Endothelial cell of umbilical vein (primary cell): Measurements from ENCODE around the gene MAN2C1. TPM values are rescaled to one million over a fixed set of nuclear protein-coding genes. Genes with fewer than 3 reads are reported as not detected.

Source experiments
- BruUV-seq: library from RNA; stranded (reverse); fragments of 400-500 nt; replicated peaks from 2 replicates; lab custom pipeline; 2021; lab: Mats Ljungman, UMichigan
- CTCF ChIA-PET: fragments of 300-600, 350-600 bp; sonication (Branson Sonifier 250); formaldehyde crosslinking; loops from one replicate; lab custom pipeline; 2021; ENCODE audit warnings: antibody characterized with exemption, inconsistent platforms; lab: Charles Lee
- POLR2A ChIA-PET: fragments of 300-600, 350-600 bp; sonication (Branson Sonifier 250); formaldehyde crosslinking; loops from one replicate; lab custom pipeline; 2021; ENCODE audit warnings: antibody characterized with exemption, inconsistent platforms; lab: Charles Lee
- DNase-seq: peaks from one replicate; pipeline ENCODE4 v3.0.0-alpha.2; 2011; ENCODE audit warnings: low read depth, low spot score
- FAIRE-seq: peaks from 2 replicates; lab custom pipeline; 2011; peaks lifted over from hg19 to GRCh38; lab: Jason Lieb, UNC
- H2AFZ ChIP-seq: 2 replicates; pipeline ENCODE4 v1.6.0; 2012; ENCODE audit warnings: low read depth, low read length, control low read depth, inconsistent platforms
- H3K27ac ChIP-seq: 2 replicates; pipeline ENCODE4 v1.5.1; 2011; ENCODE audit warnings: low read depth, mild to moderate bottlenecking, control low read depth, low read length, moderate library complexity; ENCODE audit not compliant: insufficient read depth
- H3K27me3 ChIP-seq, 2 experiments: 2 replicates each; pipeline versions ENCODE4 v1.6.0 to v1.6.1; 2011; ENCODE audit warnings: low read length in 2 of 2, mixed read lengths in 1 of 2; ENCODE audit not compliant: control insufficient read depth in 2 of 2, insufficient read depth in 2 of 2
- H3K36me3 ChIP-seq, 2 experiments: 2 replicates in 1 of 2; 3 replicates in 1 of 2; pipeline ENCODE4 v1.5.1; 2011; ENCODE audit warnings: low read length in 2 of 2, mild to moderate bottlenecking in 1 of 2, moderate library complexity in 1 of 2; ENCODE audit not compliant: control insufficient read depth in 2 of 2, insufficient read depth in 2 of 2; ENCODE audit errors: extremely low read depth in 1 of 2
- H3K4me1 ChIP-seq: 3 replicates; pipeline ENCODE4 v1.5.1; 2011; ENCODE audit warnings: mild to moderate bottlenecking, low read length; ENCODE audit not compliant: control insufficient read depth, insufficient read depth; ENCODE audit errors: extremely low read depth
- H3K4me2 ChIP-seq: 2 replicates; pipeline ENCODE4 v1.6.1; 2011; ENCODE audit warnings: low read length, control low read depth, mixed read lengths; ENCODE audit not compliant: insufficient read depth
- H3K4me3 ChIP-seq, 3 experiments: fragments of 200-600 bp in 1 of 3; sonication (generic), shearing (Covaris generic) in 1 of 3; replicated peaks in 1 of 3; 2 replicates each; pipeline ENCODE4 v1.5.1; 2011 to 2016; ENCODE audit warnings: control low read depth in 3 of 3, low read length in 3 of 3, mild to moderate bottlenecking in 2 of 3, inconsistent platforms in 1 of 3, low read depth in 1 of 3, moderate library complexity in 1 of 3; ENCODE audit not compliant: insufficient read depth in 1 of 3
- H3K79me2 ChIP-seq: 2 replicates; pipeline ENCODE4 v1.6.0; 2012; ENCODE audit warnings: low read length, inconsistent platforms; ENCODE audit not compliant: control insufficient read depth, insufficient read depth
- H3K9ac ChIP-seq: replicated peaks from 2 replicates; pipeline ENCODE3; 2011; ENCODE audit warnings: low read length, control low read depth; ENCODE audit not compliant: insufficient read depth; ENCODE audit errors: extremely low read depth
- H3K9me1 ChIP-seq: replicated peaks from 3 replicates; pipeline ENCODE4 v1.6.0; 2011; ENCODE audit warnings: mild to moderate bottlenecking, low read length; ENCODE audit not compliant: control insufficient read depth, insufficient read depth; ENCODE audit errors: extremely low read depth
- H3K9me3 ChIP-seq: replicated peaks from 2 replicates; pipeline ENCODE4 v1.5.1; 2012; ENCODE audit warnings: low read length, inconsistent platforms; ENCODE audit not compliant: control insufficient read depth, insufficient read depth
- H4K20me1 ChIP-seq: replicated peaks from 2 replicates; pipeline ENCODE3; 2011; ENCODE audit warnings: mild to moderate bottlenecking, low read length; ENCODE audit not compliant: control insufficient read depth, insufficient read depth; ENCODE audit errors: extremely low read depth
- JUN ChIP-seq: IDR thresholded peaks from 2 replicates; pipeline ENCODE4 v1.6.1; 2011; ENCODE audit warnings: borderline replicate concordance, low read depth; ENCODE audit not compliant: insufficient read length, insufficient read depth
- POLR2AphosphoS5 ChIP-seq: IDR thresholded peaks from 2 replicates; pipeline ENCODE4 v1.6.1; 2012; ENCODE audit warnings: low read depth, mild to moderate bottlenecking, control low read depth, low read length, moderate library complexity; ENCODE audit not compliant: insufficient read depth
- dilution Hi-C: fragments of 300-500 bp; cut with MboI; formaldehyde crosslinking; loops from one replicate; pipeline ENCODE4 v1.15.0; 2019; ENCODE audit warnings: low sequenced_read_pairs; ENCODE audit not compliant: extremely low pct_ligation_motif_present
- intact Hi-C: fragments of 100-400 bp; cut with micrococcal nuclease; formaldehyde crosslinking; loops from one replicate; pipeline ENCODE4 v1.10.0; 2022
- polyA plus RNA-seq, 4 experiments: library from polyadenylated mRNA; depleted of rRNA in 3 of 4; stranded (reverse) in 3 of 4; unstranded in 1 of 4; fragments of >200 nt; gene quantifications; 2 replicates each; pipeline versions ENCODE4 v1.2.1 to v1.2.3, GENCODE V29; 2011 to 2012; ENCODE audit warnings: missing spikeins in 1 of 4
- total RNA-seq: library from RNA; stranded (reverse); gene quantifications from 2 replicates; pipeline ENCODE4 v1.2.3, GENCODE V29; 2021
- TF ChIP-seq, protein P1 (sequence below): IDR thresholded peaks from 2 replicates; pipeline ENCODE4 v1.6.1; 2011; ENCODE audit not compliant: insufficient read depth, insufficient read length

MAN2C1 gene
- total and polyA plus RNA-seq, 2 donors (not counting 3 experiments of a cell fraction or from before 2014, with no cell fraction given), result 198 to 248 TPM

DNA sequence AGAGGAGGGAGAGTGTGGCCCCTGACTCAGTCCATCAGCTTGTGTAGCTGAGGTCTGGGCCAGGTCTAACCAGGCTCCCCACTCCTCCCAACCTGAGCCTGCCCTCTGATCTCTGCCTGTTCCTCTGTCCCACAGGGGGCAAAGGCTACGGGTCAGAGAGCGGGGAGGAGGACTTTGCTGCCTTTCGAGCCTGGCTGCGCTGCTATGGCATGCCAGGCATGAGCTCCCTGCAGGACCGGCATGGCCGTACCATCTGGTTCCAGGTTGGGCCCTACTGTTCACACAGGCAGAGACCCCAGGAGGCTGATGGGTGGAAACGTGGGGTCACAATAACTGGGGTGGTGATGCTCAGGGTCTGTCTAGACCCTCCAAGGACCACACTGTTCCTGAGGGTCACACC is 14.8 kb downstream of the MAN2C1 start:
- no peak overlapping the region for H3K4me2 ChIP-seq
- no peaks in the 10 kb centered on the region for H3K9me3 ChIP-seq
- H3K36me3 ChIP-seq, result peaks cover 4 to 19% of the 10 kb centered on the region in 2 experiments
- ChIA-PET POLR2A (no interaction called here), CTCF (interaction anchor here (3.0 kb wide), 1 partner anchor 14 kb away, joined by 12 read pairs; the partner anchor contains the start of gene MAN2C1)
- dilution Hi-C loops, result no loop called here
- H3K4me3 ChIP-seq, result no peak overlapping the region
- FAIRE-seq (no peak), DNase-seq (no peak)
- no peaks in the 10 kb centered on the region for H4K20me1 ChIP-seq
- TF ChIP-seq JUN, result no peak
- no peak overlapping the region for H3K27ac ChIP-seq
- no peaks in the 10 kb centered on the region for H3K79me2 ChIP-seq
- H3K27me3 ChIP-seq, result no peaks in the 10 kb centered on the region
- no peaks in the 10 kb centered on the region for H3K9me1 ChIP-seq
- no peaks in the 10 kb centered on the region for H3K4me1 ChIP-seq
- H3K9ac ChIP-seq, result no peak overlapping the region
- H2AFZ ChIP-seq, result no peak overlapping the region
- intact Hi-C loops, result no loop called here
- BruUV-seq, result no TSS peak

GRCh38 chr15:75352186-75353080 is 16.0 kb downstream of the MAN2C1 start:
- H3K4me2 ChIP-seq, result no peak overlapping the region
- dilution Hi-C loops (no loop called here), intact Hi-C loops (no loop called here)
- FAIRE-seq, result no peak
- H2AFZ ChIP-seq, result no peak overlapping the region
- H3K9ac ChIP-seq, result no peak overlapping the region
- no peak overlapping the region for H3K27ac ChIP-seq
- no peak overlapping the region for H3K4me3 ChIP-seq
- no peaks in the 10 kb centered on the region for H3K79me2 ChIP-seq
- no peaks in the 10 kb centered on the region for H3K9me1 ChIP-seq
- H4K20me1 ChIP-seq, result no peaks in the 10 kb centered on the region
- H3K36me3 ChIP-seq, result peaks cover 4 to 12% of the 10 kb centered on the region in 2 experiments
- no peaks in the 10 kb centered on the region for H3K9me3 ChIP-seq
- peaks cover 4% of the 10 kb centered on the region for H3K4me1 ChIP-seq
- ChIA-PET POLR2A (no interaction called here), CTCF (interaction anchor here (3.0 kb wide), 1 partner anchor 15 kb away, joined by 12 read pairs; the partner anchor contains the start of gene MAN2C1)
- H3K27me3 ChIP-seq, result no peaks in the 10 kb centered on the region
- TF ChIP-seq, protein P1, sequence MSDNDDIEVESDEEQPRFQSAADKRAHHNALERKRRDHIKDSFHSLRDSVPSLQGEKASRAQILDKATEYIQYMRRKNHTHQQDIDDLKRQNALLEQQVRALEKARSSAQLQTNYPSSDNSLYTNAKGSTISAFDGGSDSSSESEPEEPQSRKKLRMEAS, result no peak
- TF ChIP-seq POLR2AphosphoS5, result no peak
- DNase-seq, result no peak
- no TSS peak for BruUV-seq
